HL-60 (cell line): ENCODE data around the gene ST7L.

Experiments used
- GABPA ChIP-seq: IDR thresholded peaks from 2 replicates; pipeline ENCODE4 v1.6.1; 2012; ENCODE audit warnings: low read depth
- POLR2AphosphoS5 ChIP-seq: IDR thresholded peaks from 2 replicates; pipeline ENCODE4 v1.6.1; 2012; ENCODE audit warnings: low read depth
- SPI1 ChIP-seq: IDR thresholded peaks from 2 replicates; pipeline ENCODE4 v1.6.1; 2012; ENCODE audit warnings: low read depth, mild to moderate bottlenecking, borderline replicate concordance
- TF ChIP-seq, protein P1 (sequence below): IDR thresholded peaks from one replicate; pipeline ENCODE4 v1.5.1; 2011; ENCODE audit warnings: low read length, control low read depth, inconsistent platforms; ENCODE audit not compliant: insufficient read depth
- TF ChIP-seq, protein P2 (sequence below): IDR thresholded peaks from 2 replicates; pipeline ENCODE4 v1.6.1; 2012; ENCODE audit warnings: low read depth; ENCODE audit not compliant: insufficient replicate concordance

DNA sequence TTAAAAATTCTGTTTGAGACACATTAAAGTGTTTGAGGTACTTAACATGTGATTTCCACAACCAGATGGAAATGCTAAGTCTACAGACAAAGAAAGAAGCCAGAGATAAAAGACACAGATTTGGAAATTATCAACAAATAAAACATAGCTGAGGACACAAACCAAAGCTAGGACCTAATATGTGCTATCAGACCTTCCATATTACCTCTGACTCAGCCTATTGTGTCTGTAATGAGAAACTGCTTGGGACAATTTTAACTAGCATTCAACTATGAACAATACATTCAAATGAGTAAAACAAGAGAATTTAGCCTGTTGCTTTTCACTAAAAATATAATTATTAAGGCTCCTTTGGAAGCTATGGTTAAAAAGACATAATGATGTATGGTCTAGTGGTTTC lies 55.6 kb downstream of the ST7L start:
- TF ChIP-seq POLR2AphosphoS5, result no peak
- TF ChIP-seq, protein P1, sequence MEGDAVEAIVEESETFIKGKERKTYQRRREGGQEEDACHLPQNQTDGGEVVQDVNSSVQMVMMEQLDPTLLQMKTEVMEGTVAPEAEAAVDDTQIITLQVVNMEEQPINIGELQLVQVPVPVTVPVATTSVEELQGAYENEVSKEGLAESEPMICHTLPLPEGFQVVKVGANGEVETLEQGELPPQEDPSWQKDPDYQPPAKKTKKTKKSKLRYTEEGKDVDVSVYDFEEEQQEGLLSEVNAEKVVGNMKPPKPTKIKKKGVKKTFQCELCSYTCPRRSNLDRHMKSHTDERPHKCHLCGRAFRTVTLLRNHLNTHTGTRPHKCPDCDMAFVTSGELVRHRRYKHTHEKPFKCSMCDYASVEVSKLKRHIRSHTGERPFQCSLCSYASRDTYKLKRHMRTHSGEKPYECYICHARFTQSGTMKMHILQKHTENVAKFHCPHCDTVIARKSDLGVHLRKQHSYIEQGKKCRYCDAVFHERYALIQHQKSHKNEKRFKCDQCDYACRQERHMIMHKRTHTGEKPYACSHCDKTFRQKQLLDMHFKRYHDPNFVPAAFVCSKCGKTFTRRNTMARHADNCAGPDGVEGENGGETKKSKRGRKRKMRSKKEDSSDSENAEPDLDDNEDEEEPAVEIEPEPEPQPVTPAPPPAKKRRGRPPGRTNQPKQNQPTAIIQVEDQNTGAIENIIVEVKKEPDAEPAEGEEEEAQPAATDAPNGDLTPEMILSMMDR, result no peak
- no peak for TF ChIP-seq GABPA
- TF ChIP-seq, protein P2, sequence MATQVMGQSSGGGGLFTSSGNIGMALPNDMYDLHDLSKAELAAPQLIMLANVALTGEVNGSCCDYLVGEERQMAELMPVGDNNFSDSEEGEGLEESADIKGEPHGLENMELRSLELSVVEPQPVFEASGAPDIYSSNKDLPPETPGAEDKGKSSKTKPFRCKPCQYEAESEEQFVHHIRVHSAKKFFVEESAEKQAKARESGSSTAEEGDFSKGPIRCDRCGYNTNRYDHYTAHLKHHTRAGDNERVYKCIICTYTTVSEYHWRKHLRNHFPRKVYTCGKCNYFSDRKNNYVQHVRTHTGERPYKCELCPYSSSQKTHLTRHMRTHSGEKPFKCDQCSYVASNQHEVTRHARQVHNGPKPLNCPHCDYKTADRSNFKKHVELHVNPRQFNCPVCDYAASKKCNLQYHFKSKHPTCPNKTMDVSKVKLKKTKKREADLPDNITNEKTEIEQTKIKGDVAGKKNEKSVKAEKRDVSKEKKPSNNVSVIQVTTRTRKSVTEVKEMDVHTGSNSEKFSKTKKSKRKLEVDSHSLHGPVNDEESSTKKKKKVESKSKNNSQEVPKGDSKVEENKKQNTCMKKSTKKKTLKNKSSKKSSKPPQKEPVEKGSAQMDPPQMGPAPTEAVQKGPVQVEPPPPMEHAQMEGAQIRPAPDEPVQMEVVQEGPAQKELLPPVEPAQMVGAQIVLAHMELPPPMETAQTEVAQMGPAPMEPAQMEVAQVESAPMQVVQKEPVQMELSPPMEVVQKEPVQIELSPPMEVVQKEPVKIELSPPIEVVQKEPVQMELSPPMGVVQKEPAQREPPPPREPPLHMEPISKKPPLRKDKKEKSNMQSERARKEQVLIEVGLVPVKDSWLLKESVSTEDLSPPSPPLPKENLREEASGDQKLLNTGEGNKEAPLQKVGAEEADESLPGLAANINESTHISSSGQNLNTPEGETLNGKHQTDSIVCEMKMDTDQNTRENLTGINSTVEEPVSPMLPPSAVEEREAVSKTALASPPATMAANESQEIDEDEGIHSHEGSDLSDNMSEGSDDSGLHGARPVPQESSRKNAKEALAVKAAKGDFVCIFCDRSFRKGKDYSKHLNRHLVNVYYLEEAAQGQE, result no peak
- no peak for TF ChIP-seq SPI1
